ENCODE results near the gene MRPL30. TPM values are rescaled to one million over a fixed set of nuclear protein-coding genes. Genes with fewer than 3 reads are reported as not detected.

The MRPL30 gene
- total RNA-seq, 1 donor from 2014 or later = 31.9 TPM

- Histone ChIP-seq H3K4me3 (ENCODE audit: insufficient read depth, low read depth, low read length) (no peak overlapping the region), H3K36me3 (ENCODE audit: insufficient read depth, low read length) (no peaks in the 10 kb centered on the region), H3K27ac (ENCODE audit: low read depth, low read length) (no peak overlapping the region), H4K20me1 (ENCODE audit: insufficient read depth, low read length) (no peaks in the 10 kb centered on the region), H3K4me2 (ENCODE audit: low read length) (no peak overlapping the region), H3K27me3 (ENCODE audit: insufficient read depth, low read length) (no peaks in the 10 kb centered on the region), H3K9me3 (ENCODE audit: insufficient read depth, low read depth, low read length) (no peaks in the 10 kb centered on the region), H3K79me2 (ENCODE audit: insufficient read depth, low read length) (peaks cover 4% of the 10 kb centered on the region), H3K4me1 (ENCODE audit: insufficient read depth, low read length) (peaks cover 5% of the 10 kb centered on the region), H2AFZ (ENCODE audit: low read depth, low read length) (no peak overlapping the region), H3K9ac (ENCODE audit: low read length) (no peak overlapping the region)
- Mint-ChIP-seq H3K4me1 (ENCODE audit: low read depth, unreplicated experiment) (peaks cover 6% of the 10 kb centered on the region), H3K36me3 (ENCODE audit: low read depth, unreplicated experiment) (no peaks in the 10 kb centered on the region), H3K27me3 (ENCODE audit: low read depth, unreplicated experiment) (no peaks in the 10 kb centered on the region), H3K9me3 (ENCODE audit: unreplicated experiment) (no peaks in the 10 kb centered on the region), H3K27ac (ENCODE audit: unreplicated experiment) (no peak overlapping the region), H3K4me3 (ENCODE audit: unreplicated experiment) (no peak overlapping the region)
- FAIRE-seq = no peak
- TF ChIP-seq, protein P1, sequence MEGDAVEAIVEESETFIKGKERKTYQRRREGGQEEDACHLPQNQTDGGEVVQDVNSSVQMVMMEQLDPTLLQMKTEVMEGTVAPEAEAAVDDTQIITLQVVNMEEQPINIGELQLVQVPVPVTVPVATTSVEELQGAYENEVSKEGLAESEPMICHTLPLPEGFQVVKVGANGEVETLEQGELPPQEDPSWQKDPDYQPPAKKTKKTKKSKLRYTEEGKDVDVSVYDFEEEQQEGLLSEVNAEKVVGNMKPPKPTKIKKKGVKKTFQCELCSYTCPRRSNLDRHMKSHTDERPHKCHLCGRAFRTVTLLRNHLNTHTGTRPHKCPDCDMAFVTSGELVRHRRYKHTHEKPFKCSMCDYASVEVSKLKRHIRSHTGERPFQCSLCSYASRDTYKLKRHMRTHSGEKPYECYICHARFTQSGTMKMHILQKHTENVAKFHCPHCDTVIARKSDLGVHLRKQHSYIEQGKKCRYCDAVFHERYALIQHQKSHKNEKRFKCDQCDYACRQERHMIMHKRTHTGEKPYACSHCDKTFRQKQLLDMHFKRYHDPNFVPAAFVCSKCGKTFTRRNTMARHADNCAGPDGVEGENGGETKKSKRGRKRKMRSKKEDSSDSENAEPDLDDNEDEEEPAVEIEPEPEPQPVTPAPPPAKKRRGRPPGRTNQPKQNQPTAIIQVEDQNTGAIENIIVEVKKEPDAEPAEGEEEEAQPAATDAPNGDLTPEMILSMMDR (IDR thresholded peaks at IDR 0.05; ENCODE audit: insufficient read depth, low read depth, low read length) = no peak
- TF ChIP-seq EZH2 (IDR thresholded peaks at IDR 0.05; ENCODE audit: insufficient read depth, low read length) = no peak
- DNase-seq (ENCODE audit: low read depth) = no peak
Observed at GRCh38 chr2:99159594-99159993, 21.4 kb upstream of the MRPL30 start.

GRCh38 chr2:99166218-99166617 is 14.8 kb upstream of the MRPL30 start:
- Mint-ChIP-seq H3K4me3 (ENCODE audit: unreplicated experiment) (no peak overlapping the region), H3K27ac (ENCODE audit: unreplicated experiment) (no peak overlapping the region), H3K9me3 (ENCODE audit: unreplicated experiment) (no peaks in the 10 kb centered on the region), H3K27me3 (ENCODE audit: low read depth, unreplicated experiment) (no peaks in the 10 kb centered on the region), H3K4me1 (ENCODE audit: low read depth, unreplicated experiment) (no peaks in the 10 kb centered on the region), H3K36me3 (ENCODE audit: low read depth, unreplicated experiment) (no peaks in the 10 kb centered on the region)
- Histone ChIP-seq H3K4me3 (ENCODE audit: insufficient read depth, low read depth, low read length) (no peak overlapping the region), H3K9ac (ENCODE audit: low read length) (no peak overlapping the region), H3K9me3 (ENCODE audit: insufficient read depth, low read depth, low read length) (no peaks in the 10 kb centered on the region), H3K27me3 (ENCODE audit: insufficient read depth, low read length) (no peaks in the 10 kb centered on the region), H3K27ac (ENCODE audit: low read depth, low read length) (no peak overlapping the region), H3K4me2 (ENCODE audit: low read length) (no peak overlapping the region), H3K79me2 (ENCODE audit: insufficient read depth, low read length) (no peaks in the 10 kb centered on the region), H2AFZ (ENCODE audit: low read depth, low read length) (no peak overlapping the region), H3K4me1 (ENCODE audit: insufficient read depth, low read length) (no peaks in the 10 kb centered on the region), H3K36me3 (ENCODE audit: insufficient read depth, low read length) (peaks cover 7% of the 10 kb centered on the region), H4K20me1 (ENCODE audit: insufficient read depth, low read length) (no peaks in the 10 kb centered on the region)
- FAIRE-seq (no peak), DNase-seq (ENCODE audit: low read depth) (no peak)
- TF ChIP-seq, protein P1 (IDR thresholded peaks at IDR 0.05; ENCODE audit: insufficient read depth, low read depth, low read length) = no peak
- no peak for TF ChIP-seq EZH2 (IDR thresholded peaks at IDR 0.05; ENCODE audit: insufficient read depth, low read length)

GRCh38 chr2:99169534-99169933 is 11.4 kb upstream of the MRPL30 start:
- FAIRE-seq (no peak), DNase-seq (ENCODE audit: low read depth) (no peak)
- Mint-ChIP-seq H3K4me3 (ENCODE audit: unreplicated experiment) (no peak overlapping the region), H3K36me3 (ENCODE audit: low read depth, unreplicated experiment) (no peaks in the 10 kb centered on the region), H3K27me3 (ENCODE audit: low read depth, unreplicated experiment) (no peaks in the 10 kb centered on the region), H3K9me3 (ENCODE audit: unreplicated experiment) (no peaks in the 10 kb centered on the region), H3K27ac (ENCODE audit: unreplicated experiment) (no peak overlapping the region), H3K4me1 (ENCODE audit: low read depth, unreplicated experiment) (no peaks in the 10 kb centered on the region)
- H4K20me1 ChIP-seq (ENCODE audit: insufficient read depth, low read length) = peaks cover 4% of the 10 kb centered on the region
- H3K79me2 ChIP-seq (ENCODE audit: insufficient read depth, low read length) = no peaks in the 10 kb centered on the region
- TF ChIP-seq, protein P1 (IDR thresholded peaks at IDR 0.05; ENCODE audit: insufficient read depth, low read depth, low read length) = no peak
- no peaks in the 10 kb centered on the region for H3K4me1 ChIP-seq (ENCODE audit: insufficient read depth, low read length)
- no peaks in the 10 kb centered on the region for H3K9me3 ChIP-seq (ENCODE audit: insufficient read depth, low read depth, low read length)
- H3K9ac ChIP-seq (ENCODE audit: low read length) = no peak overlapping the region
- no peak overlapping the region for H3K4me2 ChIP-seq (ENCODE audit: low read length)
- no peak overlapping the region for H3K4me3 ChIP-seq (ENCODE audit: insufficient read depth, low read depth, low read length)
- H2AFZ ChIP-seq (ENCODE audit: low read depth, low read length) = no peak overlapping the region
- no peaks in the 10 kb centered on the region for H3K27me3 ChIP-seq (ENCODE audit: insufficient read depth, low read length)
- H3K27ac ChIP-seq (ENCODE audit: low read depth, low read length) = no peak overlapping the region
- peaks cover 18% of the 10 kb centered on the region for H3K36me3 ChIP-seq (ENCODE audit: insufficient read depth, low read length)

All from astrocyte (in vitro differentiated cells and primary cell).